ENCODE data around the gene NISCH. TPM values are rescaled to one million over a fixed set of nuclear protein-coding genes. Genes with fewer than 3 reads are reported as not detected.

The NISCH gene
- total RNA-seq, 1 experiment from 2014 or later: 104 TPM

- peaks cover 2% of the 10 kb centered on the region for H3K27me3 Mint-ChIP-seq (ENCODE audit: low read depth)
- H4K91ac ChIP-seq (ENCODE audit: insufficient read length, low read depth, low read length): no peak overlapping the region
Measured at GRCh38 chr3:52521488-52521824, 66.1 kb downstream of the NISCH start.

More at GRCh38 chr3:52521488-52521824, 66.1 kb downstream of the NISCH start:
- Histone ChIP-seq H4K8ac (replicated peaks; ENCODE audit: insufficient read length, low read depth, low read length) (no peak overlapping the region), H3K56ac (ENCODE audit: insufficient read length, low read depth, low read length) (no peak overlapping the region), H3K9ac (ENCODE audit: extremely low read depth, insufficient read length, low read length) (no peak overlapping the region), H3K18ac (ENCODE audit: insufficient read length, low read depth, low read length) (no peak overlapping the region), H2AFZ (ENCODE audit: low read length) (no peak overlapping the region), H3K79me1 (ENCODE audit: insufficient read depth, low read depth, low read length, poor library complexity, severe bottlenecking) (no peaks in the 10 kb centered on the region), H3K4me2 (ENCODE audit: insufficient read depth, insufficient read length, low read length) (no peak overlapping the region), H4K20me1 (ENCODE audit: control insufficient read depth, insufficient read depth, insufficient read length) (peaks cover 3% of the 10 kb centered on the region), H3K14ac (ENCODE audit: insufficient read depth, low read length) (no peak overlapping the region), H3K4ac (ENCODE audit: low read depth, low read length) (no peak overlapping the region), H2BK5ac (ENCODE audit: insufficient read length, low read length) (no peak overlapping the region), H2BK15ac (ENCODE audit: low read depth, low read length) (no peak overlapping the region), H3K27ac (ENCODE audit: insufficient read length, low read depth, low read length) (no peak overlapping the region), H3T11ph (ENCODE audit: low read length) (no peak overlapping the region), H3K4me1 (ENCODE audit: insufficient read depth, low read length) (no peaks in the 10 kb centered on the region), H3K27me3 (ENCODE audit: insufficient read depth, low read length) (no peaks in the 10 kb centered on the region), H2BK12ac (ENCODE audit: insufficient read length, low read depth, low read length) (no peak overlapping the region), H4K5ac (ENCODE audit: insufficient read length, low read depth, low read length) (no peak overlapping the region), H2BK120ac (ENCODE audit: low read depth, low read length, poor library complexity, severe bottlenecking) (no peak overlapping the region), H3K23me2 (ENCODE audit: insufficient read length, low read depth, low read length, poor library complexity, severe bottlenecking) (no peaks in the 10 kb centered on the region), H3K9me3 (ENCODE audit: control insufficient read depth, low read depth, low read length) (no peaks in the 10 kb centered on the region), H2AK5ac (ENCODE audit: insufficient read length, low read length) (no peak overlapping the region), H3K79me2 (ENCODE audit: insufficient read depth, low read length) (no peaks in the 10 kb centered on the region), H2BK20ac (ENCODE audit: low read depth, low read length, poor library complexity, severe bottlenecking) (no peak overlapping the region), H3K23ac (ENCODE audit: insufficient read length, low read depth, low read length) (no peak overlapping the region)
- Mint-ChIP-seq H3K4me1 (peaks cover 6 to 7% of the 10 kb centered on the region in 2 experiments; a peak in 3 of 4 replicates), H3K27ac (no peak overlapping the region), H3K36me3 (ENCODE audit: insufficient read depth in 1 of 3, low read depth in 3 of 3) (peaks cover 12 to 31% (median 26%) of the 10 kb centered on the region in 3 experiments; a peak in 6 of 7 replicates), H3K4me3 (no peak overlapping the region), H3K9me3 (no peaks in the 10 kb centered on the region)
- DNase-seq: no peak
- TF ChIP-seq CTCF (conservative IDR thresholded peaks at IDR 0.05): no peak
- no CpG with 5 or more reads among the region's 8 CpGs for WGBS (ENCODE audit: extremely low coverage, insufficient read length, low lambda C conversion rate)

All from H9 (cell line).